DND-41 (cell line): ENCODE data around the gene GRIK3.

ENCODE experiments used
- EZH2 ChIP-seq: IDR thresholded peaks from 3 replicates; pipeline ENCODE4 v1.6.1; 2012; ENCODE audit warnings: borderline replicate concordance, low read depth, mild to moderate bottlenecking, moderate library complexity, low read length, inconsistent platforms; ENCODE audit not compliant: severe bottlenecking
- TF ChIP-seq, protein P1 (sequence below): IDR thresholded peaks from 2 replicates; pipeline ENCODE4 v1.5.1; 2012; ENCODE audit warnings: borderline replicate concordance, low read length, moderate library complexity, mild to moderate bottlenecking; ENCODE audit not compliant: poor library complexity, severe bottlenecking; ENCODE audit errors: extremely low read depth

DNA sequence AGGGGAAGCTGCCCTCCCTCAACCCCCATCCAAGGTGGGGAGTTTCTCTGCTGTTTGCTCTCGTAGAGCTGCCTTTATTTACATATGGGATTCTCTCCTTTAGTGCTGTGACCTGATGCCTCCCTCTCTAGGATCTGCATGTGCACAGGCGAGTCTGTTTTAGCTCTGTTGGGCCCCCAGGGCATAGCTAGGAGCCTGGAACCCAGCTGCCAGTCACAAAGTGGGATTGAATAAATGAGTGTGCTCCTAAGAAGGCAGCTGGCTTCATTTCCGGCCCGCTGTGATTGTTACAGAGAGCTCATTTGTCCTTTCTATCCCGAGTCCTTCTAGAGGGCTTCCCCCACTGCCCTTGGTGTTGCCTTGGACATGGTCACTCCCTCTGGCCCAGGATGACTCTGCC lies 176.6 kb downstream of the GRIK3 start:
- TF ChIP-seq, protein P1, sequence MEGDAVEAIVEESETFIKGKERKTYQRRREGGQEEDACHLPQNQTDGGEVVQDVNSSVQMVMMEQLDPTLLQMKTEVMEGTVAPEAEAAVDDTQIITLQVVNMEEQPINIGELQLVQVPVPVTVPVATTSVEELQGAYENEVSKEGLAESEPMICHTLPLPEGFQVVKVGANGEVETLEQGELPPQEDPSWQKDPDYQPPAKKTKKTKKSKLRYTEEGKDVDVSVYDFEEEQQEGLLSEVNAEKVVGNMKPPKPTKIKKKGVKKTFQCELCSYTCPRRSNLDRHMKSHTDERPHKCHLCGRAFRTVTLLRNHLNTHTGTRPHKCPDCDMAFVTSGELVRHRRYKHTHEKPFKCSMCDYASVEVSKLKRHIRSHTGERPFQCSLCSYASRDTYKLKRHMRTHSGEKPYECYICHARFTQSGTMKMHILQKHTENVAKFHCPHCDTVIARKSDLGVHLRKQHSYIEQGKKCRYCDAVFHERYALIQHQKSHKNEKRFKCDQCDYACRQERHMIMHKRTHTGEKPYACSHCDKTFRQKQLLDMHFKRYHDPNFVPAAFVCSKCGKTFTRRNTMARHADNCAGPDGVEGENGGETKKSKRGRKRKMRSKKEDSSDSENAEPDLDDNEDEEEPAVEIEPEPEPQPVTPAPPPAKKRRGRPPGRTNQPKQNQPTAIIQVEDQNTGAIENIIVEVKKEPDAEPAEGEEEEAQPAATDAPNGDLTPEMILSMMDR: no peak
- no peak for TF ChIP-seq EZH2
